Measurements from ENCODE around the gene AFF4.

GRCh38 chr5:132996307-132996706 is 32.9 kb upstream of the AFF4 start:
- TF ChIP-seq CTCF (IDR thresholded peaks at IDR 0.05) (no peak), POLR2A (IDR thresholded peaks at IDR 0.05) (no peak)
